GM18502 (cell line): Measurements from ENCODE around the gene TXNRD2.

Source experiments
- ATAC-seq: cut with Tn5 transposase; IDR thresholded peaks from one replicate; pipeline ENCODE4 v1.9.1; 2021; ENCODE audit warnings: mild to moderate bottlenecking; ENCODE audit not compliant: unreplicated experiment, poor library complexity

Gene TXNRD2

GRCh38 chr22:19981171-19981960 lies 39.7 kb upstream of the TXNRD2 start:
- ATAC-seq: no peak

- ATAC-seq: no peak
These were observed 39.1 kb upstream of the TXNRD2 start for GRCh38 chr22:19980766-19981165.

DNA sequence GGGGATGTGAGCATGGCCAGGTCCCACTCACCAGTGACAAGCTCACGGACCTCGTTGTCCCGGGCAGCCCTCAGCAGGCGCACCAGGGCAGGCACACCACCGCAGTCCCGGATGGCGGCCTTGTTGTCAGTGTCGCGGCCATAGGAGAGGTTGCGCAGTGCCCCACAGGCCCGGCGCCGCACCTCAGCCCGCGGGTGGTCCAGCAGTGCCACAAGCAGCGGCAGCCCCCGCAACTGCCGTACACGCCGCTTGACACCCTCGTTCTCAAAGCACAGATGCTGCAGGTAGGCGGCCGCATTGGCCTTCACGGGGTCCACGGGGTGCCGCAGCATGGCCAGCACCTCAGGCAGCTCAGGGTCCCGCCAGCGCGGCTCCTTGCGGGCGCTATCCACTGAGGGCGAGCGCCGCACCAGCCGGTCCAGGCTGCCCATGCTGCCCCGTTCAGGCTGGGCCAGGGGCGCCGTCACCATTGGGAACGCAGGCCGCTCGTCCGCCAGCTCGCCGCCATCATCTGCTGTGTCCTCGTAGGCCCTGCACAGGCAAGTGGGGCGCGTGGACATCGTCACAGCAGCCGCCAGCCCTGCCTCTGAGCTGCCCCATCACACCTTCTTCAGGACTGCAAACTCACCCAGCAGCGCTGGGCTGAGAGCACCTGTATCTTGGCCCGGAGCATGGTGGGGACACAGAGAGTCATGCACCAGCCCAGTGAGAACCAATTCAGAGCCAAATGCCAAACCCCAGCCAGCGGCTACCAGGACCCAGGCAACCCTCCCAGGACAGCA lies 38.3 kb upstream of the TXNRD2 start:
- ATAC-seq: no peak

GRCh38 chr22:19978748-19979147 lies 37.1 kb upstream of the TXNRD2 start:
- ATAC-seq: no peak

GRCh38 chr22:19977296-19978243 lies 36.0 kb upstream of the TXNRD2 start:
- no peak for ATAC-seq

GRCh38 chr22:19976671-19977070 lies 35.1 kb upstream of the TXNRD2 start:
- no peak for ATAC-seq

DNA sequence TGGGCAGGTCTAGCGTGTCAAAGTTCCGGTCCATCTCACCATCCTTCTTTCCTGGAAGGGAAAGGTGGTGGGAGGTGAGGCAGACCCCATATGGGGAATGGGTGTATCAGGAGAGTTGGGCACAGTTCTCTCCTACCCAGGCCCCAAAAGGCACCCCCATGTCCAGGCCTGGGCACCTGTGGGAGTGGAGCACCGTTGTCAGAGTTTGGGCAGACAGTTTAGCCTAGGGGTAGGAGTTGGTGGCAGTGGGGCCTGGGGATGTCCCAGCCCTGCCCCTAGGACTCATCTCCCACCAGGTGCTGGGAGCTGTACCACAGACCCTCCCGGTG lies 34.1 kb upstream of the TXNRD2 start:
- ATAC-seq: no peak

DNA sequence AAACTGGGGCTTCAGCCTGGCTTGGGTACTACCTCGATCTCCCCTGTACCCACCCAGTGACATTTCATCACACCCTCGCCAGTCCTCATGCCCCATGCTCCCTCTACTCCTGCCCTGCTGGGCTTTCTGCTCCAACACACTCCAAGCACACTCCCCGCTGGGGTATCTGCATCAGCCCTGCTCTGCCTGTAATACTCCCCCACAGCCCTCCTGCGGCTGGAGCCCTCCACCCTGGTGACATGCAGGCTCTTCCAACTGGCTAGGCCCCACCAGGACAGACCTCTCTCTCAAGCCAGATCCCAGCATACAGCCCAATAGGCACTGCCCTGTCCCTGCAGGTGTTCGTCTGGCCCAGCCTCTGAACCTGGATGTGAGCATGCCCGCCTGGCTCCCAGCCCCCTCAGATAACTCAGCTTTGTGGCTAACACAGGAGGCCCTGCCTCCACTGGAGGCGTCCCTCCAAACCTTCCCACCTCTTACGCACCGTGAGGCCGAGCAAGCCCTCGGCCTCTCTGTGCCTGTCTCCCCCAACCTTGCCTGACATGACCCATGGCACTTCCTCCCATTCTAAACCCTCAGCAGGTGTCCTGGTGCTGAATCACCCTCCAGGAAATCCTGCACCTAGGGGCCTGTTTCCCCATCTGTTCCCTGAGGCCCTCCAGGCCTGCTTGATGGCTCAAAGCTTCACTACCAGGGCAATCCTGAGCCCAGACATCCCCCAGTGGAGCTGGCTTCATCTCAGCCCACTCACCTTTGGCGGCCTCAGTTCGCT lies 33.5 kb upstream of the TXNRD2 start:
- no peak for ATAC-seq

DNA sequence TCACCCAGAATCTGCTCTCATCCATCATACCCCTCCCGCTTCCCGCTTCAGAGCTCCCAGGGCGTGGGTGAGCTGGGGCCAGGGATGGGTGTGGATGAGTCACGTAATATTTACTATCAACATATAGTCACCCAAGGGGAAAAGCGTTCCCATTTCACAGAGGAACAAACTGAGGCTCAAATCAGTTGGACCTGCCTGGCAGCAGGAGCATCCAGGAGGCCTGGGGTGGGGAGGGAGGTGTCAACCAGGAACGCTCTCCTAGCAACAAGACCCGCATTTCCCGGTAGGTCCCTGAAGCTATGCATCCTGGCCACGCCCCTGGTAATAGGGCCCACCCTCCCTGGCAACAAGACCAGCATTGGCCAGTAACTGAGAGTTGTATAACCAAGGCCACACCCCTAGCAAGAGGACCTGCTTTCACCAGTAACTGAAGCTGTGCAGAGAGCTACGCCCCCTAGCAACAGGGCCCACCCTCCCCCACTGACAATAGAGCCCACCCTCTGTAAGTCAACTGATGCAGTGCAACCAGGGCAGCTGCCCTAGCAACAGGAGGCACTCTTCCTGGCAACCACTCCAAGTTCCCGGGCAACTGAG lies 32.7 kb upstream of the TXNRD2 start:
- ATAC-seq: peak; percentile 55

- no peak for ATAC-seq
These were observed 32.1 kb upstream of the TXNRD2 start for GRCh38 chr22:19973551-19974267.

- no peak for ATAC-seq
These were observed 31.3 kb upstream of the TXNRD2 start for GRCh38 chr22:19972652-19973550.

DNA sequence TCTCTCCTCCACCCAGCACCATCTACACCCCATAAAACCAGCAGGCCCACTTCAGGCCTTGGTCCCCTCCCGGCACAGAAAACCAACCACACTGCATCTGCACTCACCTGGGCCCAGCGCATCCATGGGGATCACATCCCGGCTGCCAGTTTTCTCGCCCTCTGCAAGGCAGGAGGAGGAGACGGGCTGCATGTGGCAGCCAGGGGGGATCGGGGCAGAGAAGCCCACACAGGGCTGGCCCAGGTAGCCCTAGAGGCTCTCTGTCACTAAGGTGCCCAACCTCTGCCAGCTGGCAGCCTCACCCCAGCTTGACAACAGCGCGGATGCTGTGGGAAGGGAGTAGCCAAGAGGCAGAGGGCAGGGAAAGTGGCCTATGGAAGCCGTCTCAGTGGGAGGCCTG lies 30.6 kb upstream of the TXNRD2 start:
- ATAC-seq: no peak

DNA sequence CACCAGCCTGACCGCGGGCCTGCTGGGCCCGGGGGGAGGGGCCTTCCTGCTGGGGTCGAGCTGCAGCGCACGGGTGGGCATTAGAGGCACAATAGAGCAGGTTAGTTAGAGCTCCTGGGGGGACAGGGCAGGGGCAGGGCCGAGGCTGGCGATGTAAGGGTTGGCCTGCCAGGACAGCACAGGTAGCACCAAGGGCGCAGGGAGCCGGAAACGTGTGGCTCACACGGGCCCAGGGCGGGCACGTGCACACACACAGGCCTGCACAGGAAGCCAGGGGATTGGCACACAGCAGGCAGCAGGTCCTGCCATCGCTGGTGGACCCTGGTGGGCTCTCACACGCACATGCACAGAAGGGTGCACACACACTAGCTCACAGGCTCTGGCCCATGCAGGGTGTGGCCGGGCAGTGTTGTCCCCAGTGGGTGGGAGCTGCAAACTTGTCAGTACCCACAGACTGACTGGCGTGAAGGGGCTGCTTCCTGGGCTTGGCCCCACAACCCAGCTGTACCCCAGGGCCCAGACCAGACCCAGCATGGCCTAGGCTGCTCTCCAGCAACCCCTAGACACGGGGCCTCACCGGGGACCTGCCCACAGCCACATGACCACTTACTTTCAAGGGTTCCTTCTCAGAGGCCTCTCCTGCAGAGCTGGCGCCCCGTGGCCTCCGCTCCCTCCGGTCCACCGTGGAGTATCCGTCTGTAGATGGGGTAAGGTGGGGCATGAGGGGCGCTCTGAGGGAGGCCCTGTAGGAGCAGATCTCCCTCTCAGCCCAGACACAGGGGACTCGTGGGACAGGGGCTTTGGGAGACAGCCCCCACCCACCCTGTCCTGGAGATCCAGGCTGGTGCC lies 29.9 kb upstream of the TXNRD2 start:
- no peak for ATAC-seq

- ATAC-seq: no peak
These were observed 29.1 kb upstream of the TXNRD2 start for GRCh38 chr22:19970479-19971275.

DNA sequence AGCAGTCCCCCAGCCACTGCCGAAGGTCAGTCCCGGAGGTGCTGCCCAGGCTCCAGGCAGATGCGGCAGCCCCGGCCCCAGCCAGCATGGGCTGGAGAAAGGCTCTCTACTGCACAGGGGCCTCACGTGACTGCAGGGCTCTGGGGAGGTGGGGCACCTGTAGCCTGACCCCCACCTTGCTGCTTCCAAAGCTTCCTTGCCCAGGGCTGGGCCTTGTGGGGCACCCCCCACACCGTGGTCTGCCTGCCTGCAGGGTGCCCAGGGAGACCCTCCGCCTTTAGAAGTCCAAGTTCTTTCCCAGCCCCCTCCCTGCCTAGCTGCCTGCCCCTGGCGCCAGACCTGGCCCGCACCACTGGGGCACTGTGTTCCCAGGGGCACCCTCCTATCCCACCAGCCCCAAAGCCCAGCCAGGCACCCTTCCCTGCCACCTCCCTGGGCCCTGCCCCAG lies 28.4 kb upstream of the TXNRD2 start:
- ATAC-seq: no peak
